Type B pancreatic cell (in vitro differentiated cells): Measurements from ENCODE around the gene SKAP1. TPM values are rescaled to one million over a fixed set of nuclear protein-coding genes. Genes with fewer than 3 reads are reported as not detected.
A peak's percentile ranks its signal among the peaks of the same experiment; 100 is the strongest.

ENCODE experiments used
- DNase-seq: peaks from one replicate; pipeline ENCODE4 v3.0.0; 2021; ENCODE audit warnings: mixed read lengths; ENCODE audit not compliant: unreplicated experiment; ENCODE audit errors: extremely low spot score
- H3K27ac Mint-ChIP-seq: 2 replicates; pipeline ENCODE4 v1.8.0; 2021; ENCODE audit warnings: mild to moderate bottlenecking, mixed read lengths
- H3K27me3 Mint-ChIP-seq: 2 replicates; pipeline ENCODE4 v1.8.0; 2021; ENCODE audit warnings: mixed read lengths
- H3K36me3 Mint-ChIP-seq: 2 replicates; pipeline ENCODE4 v1.8.0; 2021; ENCODE audit warnings: mixed read lengths
- H3K4me1 Mint-ChIP-seq: one replicate; pipeline ENCODE4 v1.8.0; 2021; ENCODE audit warnings: mixed read lengths; ENCODE audit not compliant: unreplicated experiment
- H3K4me3 Mint-ChIP-seq: 2 replicates; pipeline ENCODE4 v1.8.0; 2021; ENCODE audit warnings: mild to moderate bottlenecking, mixed read lengths
- H3K9me3 Mint-ChIP-seq: 2 replicates; pipeline ENCODE4 v1.8.0; 2021; ENCODE audit warnings: mixed read lengths
- total RNA-seq: library from RNA; stranded (reverse); gene quantifications from 2 replicates; pipeline ENCODE4 v1.2.1, GENCODE V29; 2021; ENCODE audit warnings: low replicate concordance
- TF ChIP-seq, protein P1 (sequence below): fragments of 200-600 bp; sonication (generic); conservative IDR thresholded peaks from 2 replicates; pipeline ENCODE4 v1.5.0; 2021; ENCODE audit warnings: antibody characterized with exemption, mild to moderate bottlenecking

Gene SKAP1
- total RNA-seq, 1 donor from 2014 or later = 0.43 TPM

GRCh38 chr17:48139944-48140343, 290.1 kb downstream of the SKAP1 start:
- no peak for DNase-seq
- no peak overlapping the region for H3K27ac Mint-ChIP-seq
- no peaks in the 10 kb centered on the region for H3K4me1 Mint-ChIP-seq
- H3K27me3 Mint-ChIP-seq = peaks cover 41% of the 10 kb centered on the region
- H3K36me3 Mint-ChIP-seq = no peaks in the 10 kb centered on the region
- no peak overlapping the region for H3K4me3 Mint-ChIP-seq
- no peaks in the 10 kb centered on the region for H3K9me3 Mint-ChIP-seq
- TF ChIP-seq, protein P1, sequence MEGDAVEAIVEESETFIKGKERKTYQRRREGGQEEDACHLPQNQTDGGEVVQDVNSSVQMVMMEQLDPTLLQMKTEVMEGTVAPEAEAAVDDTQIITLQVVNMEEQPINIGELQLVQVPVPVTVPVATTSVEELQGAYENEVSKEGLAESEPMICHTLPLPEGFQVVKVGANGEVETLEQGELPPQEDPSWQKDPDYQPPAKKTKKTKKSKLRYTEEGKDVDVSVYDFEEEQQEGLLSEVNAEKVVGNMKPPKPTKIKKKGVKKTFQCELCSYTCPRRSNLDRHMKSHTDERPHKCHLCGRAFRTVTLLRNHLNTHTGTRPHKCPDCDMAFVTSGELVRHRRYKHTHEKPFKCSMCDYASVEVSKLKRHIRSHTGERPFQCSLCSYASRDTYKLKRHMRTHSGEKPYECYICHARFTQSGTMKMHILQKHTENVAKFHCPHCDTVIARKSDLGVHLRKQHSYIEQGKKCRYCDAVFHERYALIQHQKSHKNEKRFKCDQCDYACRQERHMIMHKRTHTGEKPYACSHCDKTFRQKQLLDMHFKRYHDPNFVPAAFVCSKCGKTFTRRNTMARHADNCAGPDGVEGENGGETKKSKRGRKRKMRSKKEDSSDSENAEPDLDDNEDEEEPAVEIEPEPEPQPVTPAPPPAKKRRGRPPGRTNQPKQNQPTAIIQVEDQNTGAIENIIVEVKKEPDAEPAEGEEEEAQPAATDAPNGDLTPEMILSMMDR = no peak

DNA sequence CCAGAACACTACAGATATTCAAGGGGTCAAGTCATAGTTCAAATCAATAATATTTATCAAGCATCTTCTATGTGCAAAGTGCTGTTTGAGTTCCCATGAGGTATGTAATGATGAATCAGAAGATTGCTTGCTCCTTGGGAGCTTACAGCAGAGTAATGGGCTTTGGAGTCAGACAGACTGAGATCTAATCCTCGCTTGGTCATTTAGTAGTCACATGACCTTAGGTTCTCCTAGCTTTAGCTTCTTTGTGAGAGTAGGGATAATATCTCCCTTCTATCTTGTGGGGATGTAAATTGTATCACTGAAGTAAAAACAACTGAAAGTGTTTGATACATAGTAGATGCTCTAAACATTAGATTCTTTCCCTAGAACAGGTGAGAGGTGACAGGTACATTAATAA, 292.4 kb downstream of the SKAP1 start:
- no peak for DNase-seq
- Mint-ChIP-seq H3K36me3 (no peaks in the 10 kb centered on the region), H3K9me3 (no peaks in the 10 kb centered on the region), H3K27me3 (peaks cover 23% of the 10 kb centered on the region), H3K27ac (no peak overlapping the region), H3K4me1 (no peaks in the 10 kb centered on the region), H3K4me3 (no peak overlapping the region)
- TF ChIP-seq, protein P1 = no peak

GRCh38 chr17:48134912-48135480, 295.0 kb downstream of the SKAP1 start:
- Mint-ChIP-seq H3K4me3 (no peak overlapping the region), H3K27me3 (peaks cover 14% of the 10 kb centered on the region), H3K4me1 (no peaks in the 10 kb centered on the region), H3K27ac (no peak overlapping the region), H3K9me3 (no peaks in the 10 kb centered on the region), H3K36me3 (no peaks in the 10 kb centered on the region)
- TF ChIP-seq, protein P1 = no peak
- no peak for DNase-seq

DNA sequence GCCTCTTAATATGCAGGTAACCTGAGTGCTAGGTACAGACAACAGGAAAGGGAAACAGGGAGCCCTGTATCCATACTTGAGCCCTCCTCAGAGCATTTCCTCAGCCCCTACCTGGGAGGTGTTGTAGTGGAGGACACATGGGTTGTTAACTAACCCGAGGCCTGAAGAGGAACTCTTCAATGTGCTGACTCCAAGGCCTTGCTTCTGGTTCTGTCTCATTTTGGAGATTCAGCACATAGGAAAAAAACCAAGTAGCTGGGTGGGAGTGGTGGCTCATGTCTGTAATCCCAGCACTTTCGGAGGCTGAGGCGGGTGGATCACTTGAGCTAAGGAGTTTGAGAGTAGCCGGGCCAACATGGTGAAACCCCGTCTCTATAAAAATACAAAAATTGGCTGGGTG, 297.6 kb downstream of the SKAP1 start:
- Mint-ChIP-seq H3K9me3 (no peaks in the 10 kb centered on the region), H3K4me1 (no peaks in the 10 kb centered on the region), H3K27me3 (peaks cover 5% of the 10 kb centered on the region), H3K4me3 (no peak overlapping the region), H3K27ac (no peak overlapping the region), H3K36me3 (no peaks in the 10 kb centered on the region)
- TF ChIP-seq, protein P1 = no peak
- no peak for DNase-seq

DNA sequence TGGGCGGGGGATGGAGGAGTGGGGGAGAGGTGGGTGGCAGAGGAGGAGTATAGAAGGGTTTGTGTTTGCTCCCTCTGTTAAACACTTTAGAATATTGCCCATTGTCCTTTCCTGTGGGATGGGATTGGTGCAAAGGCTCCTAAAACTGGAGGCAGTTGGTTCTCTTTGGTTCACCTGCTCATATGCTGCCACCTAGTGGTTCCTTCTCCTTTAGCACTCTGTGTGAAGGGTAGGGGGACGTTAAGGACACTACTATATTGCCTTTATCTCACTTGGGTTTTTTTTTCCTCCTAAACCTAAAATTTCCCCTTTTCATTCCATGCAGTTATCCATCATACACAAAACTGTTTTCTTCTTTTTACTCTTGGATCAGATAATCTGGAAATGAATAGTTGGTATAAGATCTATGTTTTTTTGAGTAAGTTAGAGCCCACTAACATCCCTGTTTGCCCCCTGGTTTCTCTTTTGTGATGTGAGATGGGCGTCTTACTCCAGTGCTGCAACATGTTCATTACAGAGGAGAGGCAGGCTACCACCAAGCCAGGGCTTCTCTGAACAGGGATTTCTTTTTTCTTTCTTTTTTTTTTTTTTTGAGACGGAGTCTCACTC, 298.7 kb downstream of the SKAP1 start:
- H3K4me3 Mint-ChIP-seq = no peak overlapping the region
- no peaks in the 10 kb centered on the region for H3K9me3 Mint-ChIP-seq
- peaks cover 5% of the 10 kb centered on the region for H3K27me3 Mint-ChIP-seq
- DNase-seq = no peak
- H3K4me1 Mint-ChIP-seq = peaks cover 3% of the 10 kb centered on the region
- TF ChIP-seq, protein P1 = peak; percentile 94
- peak overlapping the region; percentile 25 for H3K27ac Mint-ChIP-seq
- no peaks in the 10 kb centered on the region for H3K36me3 Mint-ChIP-seq
